Glutamatergic neuron (in vitro differentiated cells): ENCODE data around the gene CCDC85A. TPM values are rescaled to one million over a fixed set of nuclear protein-coding genes. Genes with fewer than 3 reads are reported as not detected.

Source experiments
- DNase-seq: peaks from one replicate; pipeline ENCODE4 v3.0.0; 2022
- H3K27ac Mint-ChIP-seq: one replicate; pipeline ENCODE4 v1.8.0; 2020; ENCODE audit warnings: mild to moderate bottlenecking, mixed read lengths, inconsistent platforms; ENCODE audit not compliant: unreplicated experiment
- H3K27me3 Mint-ChIP-seq: one replicate; pipeline ENCODE4 v1.8.0; 2020; ENCODE audit warnings: mild to moderate bottlenecking, moderate library complexity, mixed read lengths, inconsistent platforms; ENCODE audit not compliant: unreplicated experiment
- H3K36me3 Mint-ChIP-seq: one replicate; pipeline ENCODE4 v1.8.0; 2020; ENCODE audit warnings: mild to moderate bottlenecking, mixed read lengths, inconsistent platforms; ENCODE audit not compliant: unreplicated experiment
- H3K4me1 Mint-ChIP-seq: one replicate; pipeline ENCODE4 v1.8.0; 2020; ENCODE audit warnings: mild to moderate bottlenecking, low read depth, mixed read lengths, inconsistent platforms; ENCODE audit not compliant: unreplicated experiment
- H3K4me3 Mint-ChIP-seq: one replicate; pipeline ENCODE4 v1.8.0; 2020; ENCODE audit warnings: mild to moderate bottlenecking, mixed read lengths, inconsistent platforms; ENCODE audit not compliant: unreplicated experiment
- H3K9me3 Mint-ChIP-seq: one replicate; pipeline ENCODE4 v1.8.0; 2020; ENCODE audit warnings: mild to moderate bottlenecking, moderate library complexity, mixed read lengths, inconsistent platforms; ENCODE audit not compliant: unreplicated experiment
- total RNA-seq: library from RNA; stranded (reverse); fragmentation: NEBNext Ultra II Directional; extraction: Animal tissue kit (Norgen Biotek cat#: 25700); gene quantifications from one replicate; pipeline ENCODE4 v1.2.1, GENCODE V29; 2021; ENCODE audit not compliant: unreplicated experiment
- TF ChIP-seq, protein P1 (sequence below): fragments of 200-600 bp; sonication (generic); IDR thresholded peaks from one replicate; pipeline ENCODE4 v1.5.0; 2021; ENCODE audit not compliant: partially characterized antibody, unreplicated experiment

CCDC85A gene
- total RNA-seq, 1 donor from 2014 or later: 12.1 TPM

GRCh38 chr2:56222481-56222880, 38.7 kb downstream of the CCDC85A start:
- Mint-ChIP-seq H3K4me1 (peaks cover 6% of the 10 kb centered on the region), H3K27ac (no peak overlapping the region), H3K27me3 (no peaks in the 10 kb centered on the region), H3K4me3 (no peak overlapping the region), H3K36me3 (no peaks in the 10 kb centered on the region), H3K9me3 (no peaks in the 10 kb centered on the region)
- TF ChIP-seq, protein P1, sequence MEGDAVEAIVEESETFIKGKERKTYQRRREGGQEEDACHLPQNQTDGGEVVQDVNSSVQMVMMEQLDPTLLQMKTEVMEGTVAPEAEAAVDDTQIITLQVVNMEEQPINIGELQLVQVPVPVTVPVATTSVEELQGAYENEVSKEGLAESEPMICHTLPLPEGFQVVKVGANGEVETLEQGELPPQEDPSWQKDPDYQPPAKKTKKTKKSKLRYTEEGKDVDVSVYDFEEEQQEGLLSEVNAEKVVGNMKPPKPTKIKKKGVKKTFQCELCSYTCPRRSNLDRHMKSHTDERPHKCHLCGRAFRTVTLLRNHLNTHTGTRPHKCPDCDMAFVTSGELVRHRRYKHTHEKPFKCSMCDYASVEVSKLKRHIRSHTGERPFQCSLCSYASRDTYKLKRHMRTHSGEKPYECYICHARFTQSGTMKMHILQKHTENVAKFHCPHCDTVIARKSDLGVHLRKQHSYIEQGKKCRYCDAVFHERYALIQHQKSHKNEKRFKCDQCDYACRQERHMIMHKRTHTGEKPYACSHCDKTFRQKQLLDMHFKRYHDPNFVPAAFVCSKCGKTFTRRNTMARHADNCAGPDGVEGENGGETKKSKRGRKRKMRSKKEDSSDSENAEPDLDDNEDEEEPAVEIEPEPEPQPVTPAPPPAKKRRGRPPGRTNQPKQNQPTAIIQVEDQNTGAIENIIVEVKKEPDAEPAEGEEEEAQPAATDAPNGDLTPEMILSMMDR: no peak
- DNase-seq: no peak

GRCh38 chr2:56224316-56224715, 40.5 kb downstream of the CCDC85A start:
- Mint-ChIP-seq H3K27ac (no peak overlapping the region), H3K4me3 (no peak overlapping the region), H3K4me1 (peaks cover 2% of the 10 kb centered on the region), H3K9me3 (peaks cover 2% of the 10 kb centered on the region), H3K27me3 (no peaks in the 10 kb centered on the region), H3K36me3 (no peaks in the 10 kb centered on the region)
- TF ChIP-seq, protein P1: no peak
- DNase-seq: no peak

DNA sequence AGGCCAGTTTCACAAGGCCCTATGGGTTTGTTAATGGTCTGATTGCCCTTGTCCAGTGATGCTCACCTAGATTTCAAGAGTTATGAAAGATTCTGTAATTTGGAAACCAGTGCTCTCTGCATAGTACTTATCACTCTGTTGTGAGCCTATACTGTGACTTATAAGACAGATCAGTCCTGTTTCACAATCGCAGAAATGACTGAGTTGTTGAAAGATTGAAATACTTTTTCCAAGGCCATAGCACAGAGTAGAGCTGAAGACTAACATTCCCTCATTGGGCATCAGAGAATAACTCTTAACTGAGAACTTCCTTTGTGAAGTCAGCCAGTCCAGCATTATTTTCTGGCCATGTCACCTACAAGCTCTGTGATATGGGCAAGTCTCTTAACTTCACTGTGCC, 44.0 kb downstream of the CCDC85A start:
- TF ChIP-seq, protein P1: no peak
- Mint-ChIP-seq H3K27me3 (peaks cover 2% of the 10 kb centered on the region), H3K4me3 (no peak overlapping the region), H3K36me3 (no peaks in the 10 kb centered on the region), H3K9me3 (peaks cover 2% of the 10 kb centered on the region), H3K27ac (no peak overlapping the region), H3K4me1 (peaks cover 10% of the 10 kb centered on the region)
- no peak for DNase-seq

DNA sequence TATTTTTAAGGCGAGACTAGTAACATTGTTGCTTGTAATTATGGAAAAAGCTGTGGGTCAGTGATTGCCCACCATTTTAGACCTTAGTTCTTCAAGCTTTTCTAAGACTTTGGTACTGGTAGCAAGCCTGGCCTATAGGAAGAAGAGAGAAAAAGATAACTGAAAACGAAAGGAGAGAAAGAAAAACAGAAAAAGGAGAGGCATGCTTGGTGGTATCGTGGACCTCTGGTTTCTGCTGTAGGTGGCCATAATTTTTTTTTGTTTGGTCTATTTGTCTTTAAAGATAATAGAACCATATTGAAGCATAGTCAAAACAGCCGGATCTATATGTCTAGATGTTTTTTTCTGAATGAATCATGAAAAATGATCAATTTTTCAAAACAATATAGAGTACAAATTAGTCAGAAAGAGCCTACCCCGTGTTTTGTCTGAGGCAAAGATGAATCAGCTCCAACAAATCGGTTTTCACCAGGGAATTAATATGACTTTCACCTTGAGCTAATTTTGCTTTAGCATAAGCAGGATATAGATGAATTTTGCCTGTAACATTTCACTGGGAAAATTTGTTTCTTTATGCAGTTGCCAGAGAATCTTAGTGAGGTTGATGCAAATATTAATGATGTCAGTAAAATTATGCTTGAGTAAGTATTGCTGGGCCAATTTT, 45.7 kb downstream of the CCDC85A start:
- Mint-ChIP-seq H3K9me3 (peaks cover 2% of the 10 kb centered on the region), H3K4me3 (no peak overlapping the region), H3K36me3 (no peaks in the 10 kb centered on the region), H3K27me3 (peaks cover 5% of the 10 kb centered on the region), H3K4me1 (peaks cover 10% of the 10 kb centered on the region), H3K27ac (no peak overlapping the region)
- TF ChIP-seq, protein P1: no peak
- DNase-seq: no peak

DNA sequence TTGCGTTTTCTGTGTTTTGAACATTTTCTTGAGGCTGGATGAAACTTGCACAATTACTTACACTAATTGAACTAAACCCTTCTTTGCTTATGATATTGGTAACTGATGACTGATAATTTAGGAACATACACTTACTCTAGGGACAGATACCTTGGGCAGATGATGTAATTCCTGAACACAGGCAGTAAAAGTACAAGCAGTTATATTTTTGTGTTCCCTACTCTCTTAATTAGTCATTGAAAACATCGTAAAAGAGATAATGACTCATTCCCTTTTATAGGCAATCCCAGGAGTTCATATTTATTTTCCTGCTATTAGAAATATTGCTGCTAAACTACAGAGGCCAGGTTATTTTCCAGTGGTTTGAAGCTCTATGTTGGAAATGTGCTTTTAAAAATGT, 46.4 kb downstream of the CCDC85A start:
- H3K4me3 Mint-ChIP-seq: no peak overlapping the region
- H3K4me1 Mint-ChIP-seq: peaks cover 10% of the 10 kb centered on the region
- H3K27me3 Mint-ChIP-seq: peaks cover 5% of the 10 kb centered on the region
- TF ChIP-seq, protein P1: no peak
- peaks cover 2% of the 10 kb centered on the region for H3K9me3 Mint-ChIP-seq
- H3K36me3 Mint-ChIP-seq: no peaks in the 10 kb centered on the region
- H3K27ac Mint-ChIP-seq: no peak overlapping the region
- DNase-seq: no peak
